ENCODE measurements around the gene RAF1.
"Not testable (repeated sequence)": the region's sequence is repeated elsewhere in the genome, so short reads cannot be mapped to it uniquely, and the experiment has no call there.

Gene RAF1

GRCh38 chr3:12638105-12638504, 25.8 kb downstream of the RAF1 start:
- Histone ChIP-seq H3K4me3 (replicated peaks; ENCODE audit: low read depth, low read length) (no peak overlapping the region), H3K27me3 (replicated peaks; ENCODE audit: control insufficient read depth, insufficient read depth, low read length) (no peaks in the 10 kb centered on the region), H3K36me3 (ENCODE audit: control insufficient read depth, insufficient read depth, low read length) (no peaks in the 10 kb centered on the region)
- TF ChIP-seq CTCF (IDR thresholded peaks at IDR 0.05; ENCODE audit: insufficient read depth, low read length, poor library complexity, severe bottlenecking): no peak
- no peak for DNase-seq (ENCODE audit: extremely low read depth, insufficient read length)

- no peaks in the 10 kb centered on the region for H3K27me3 ChIP-seq (replicated peaks; ENCODE audit: control insufficient read depth, insufficient read depth, low read length)
- no peak for TF ChIP-seq CTCF (IDR thresholded peaks at IDR 0.05; ENCODE audit: insufficient read depth, low read length, poor library complexity, severe bottlenecking)
- H3K36me3 ChIP-seq (ENCODE audit: control insufficient read depth, insufficient read depth, low read length): no peaks in the 10 kb centered on the region
- H3K4me3 ChIP-seq (replicated peaks; ENCODE audit: low read depth, low read length): no peak overlapping the region
- no peak for DNase-seq (ENCODE audit: extremely low read depth, insufficient read length)
Observed at GRCh38 chr3:12633108-12633507, 30.8 kb downstream of the RAF1 start.

DNA sequence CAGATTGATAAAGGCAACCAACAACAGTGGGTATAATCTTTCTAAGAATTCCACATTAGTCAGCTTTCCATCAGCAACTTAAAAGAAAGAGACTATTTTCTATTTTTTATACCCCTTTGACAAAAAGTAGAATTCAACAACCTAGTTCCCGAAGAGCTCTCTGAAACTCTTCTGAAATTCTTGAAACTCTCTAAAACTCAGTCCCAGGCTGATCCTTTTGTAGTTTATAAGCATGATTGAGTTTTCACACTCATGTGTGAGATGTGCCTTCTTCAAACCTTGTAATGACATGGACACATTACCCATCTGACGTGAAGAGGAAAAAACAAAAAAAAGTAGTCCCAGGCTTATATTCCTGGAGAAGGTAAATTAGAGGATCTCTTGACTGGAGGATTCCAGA, 31.4 kb downstream of the RAF1 start:
- Histone ChIP-seq H3K36me3 (ENCODE audit: control insufficient read depth, insufficient read depth, low read length) (no peaks in the 10 kb centered on the region), H3K4me3 (replicated peaks; ENCODE audit: low read depth, low read length) (no peak overlapping the region), H3K27me3 (replicated peaks; ENCODE audit: control insufficient read depth, insufficient read depth, low read length) (no peaks in the 10 kb centered on the region)
- DNase-seq (ENCODE audit: extremely low read depth, insufficient read length): no peak
- no peak for TF ChIP-seq CTCF (IDR thresholded peaks at IDR 0.05; ENCODE audit: insufficient read depth, low read length, poor library complexity, severe bottlenecking)

DNA sequence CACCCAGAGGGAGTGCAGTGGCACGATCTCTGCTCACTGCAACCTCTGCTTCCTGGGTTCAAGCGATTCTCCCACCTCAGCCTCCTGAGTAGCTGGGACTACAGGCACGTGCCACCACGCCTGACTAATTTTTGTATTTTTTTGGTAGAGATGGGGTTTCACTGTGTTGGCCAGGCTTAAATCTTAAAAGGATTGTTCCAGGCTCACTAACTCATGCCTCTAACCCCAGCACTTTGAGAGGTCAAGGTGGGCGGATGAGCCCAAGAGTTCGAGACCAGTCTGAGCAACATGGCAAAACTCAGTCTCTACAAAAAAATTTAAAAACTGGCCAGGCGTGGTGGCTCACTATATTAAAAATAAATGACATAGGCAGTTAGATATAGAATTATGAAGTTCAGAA, 33.1 kb downstream of the RAF1 start:
- not testable (repeated sequence) for H3K4me3 ChIP-seq (replicated peaks; ENCODE audit: low read depth, low read length); H3K36me3 ChIP-seq (ENCODE audit: control insufficient read depth, insufficient read depth, low read length); DNase-seq (ENCODE audit: extremely low read depth, insufficient read length); H3K27me3 ChIP-seq (replicated peaks; ENCODE audit: control insufficient read depth, insufficient read depth, low read length)

GRCh38 chr3:12630292-12630691, 33.6 kb downstream of the RAF1 start:
- no peaks in the 10 kb centered on the region for H3K36me3 ChIP-seq (ENCODE audit: control insufficient read depth, insufficient read depth, low read length)
- DNase-seq (ENCODE audit: extremely low read depth, insufficient read length): no peak
- TF ChIP-seq CTCF (IDR thresholded peaks at IDR 0.05; ENCODE audit: insufficient read depth, low read length, poor library complexity, severe bottlenecking): no peak
- H3K27me3 ChIP-seq (replicated peaks; ENCODE audit: control insufficient read depth, insufficient read depth, low read length): no peaks in the 10 kb centered on the region
- no peak overlapping the region for H3K4me3 ChIP-seq (replicated peaks; ENCODE audit: low read depth, low read length)

GRCh38 chr3:12629560-12629959, 34.4 kb downstream of the RAF1 start:
- TF ChIP-seq CTCF (IDR thresholded peaks at IDR 0.05; ENCODE audit: insufficient read depth, low read length, poor library complexity, severe bottlenecking): no peak
- DNase-seq (ENCODE audit: extremely low read depth, insufficient read length): no peak
- no peaks in the 10 kb centered on the region for H3K36me3 ChIP-seq (ENCODE audit: control insufficient read depth, insufficient read depth, low read length)
- no peaks in the 10 kb centered on the region for H3K27me3 ChIP-seq (replicated peaks; ENCODE audit: control insufficient read depth, insufficient read depth, low read length)
- no peak overlapping the region for H3K4me3 ChIP-seq (replicated peaks; ENCODE audit: low read depth, low read length)

Measured in GM06990 (cell line).